Gastroesophageal sphincter (tissue), 4 donors: ENCODE measurements around the gene TWIST2. TPM values are rescaled to one million over a fixed set of nuclear protein-coding genes. Genes with fewer than 3 reads are reported as not detected.

ENCODE experiments used
- ATAC-seq: fragments of 150-250 bp; one replicate; pipeline ENCODE4 v1.9.1; 2016; ENCODE audit warnings: mild to moderate bottlenecking, moderate library complexity
- H3K27ac ChIP-seq, 4 donors: fragments of 200-600 bp; sonication (generic) in 3 of 4; 1 replicate in 3 of 4; 2 replicates in 1 of 4; pipeline ENCODE4 v1.5.1; 2016 to 2019
- H3K27me3 ChIP-seq: fragments of 200-600 bp; sonication (generic); one replicate; pipeline ENCODE4 v1.5.1; 2019
- H3K36me3 ChIP-seq, 2 donors: fragments of 200-600 bp; sonication (generic); one replicate each; pipeline ENCODE4 v1.5.1; 2019; ENCODE audit warnings: control low read depth in 1 of 2
- H3K4me1 ChIP-seq, 3 donors: fragments of 200-600 bp; sonication (generic); 1 replicate in 2 of 3; 2 replicates in 1 of 3; pipeline ENCODE4 v1.5.1; 2016 to 2019; ENCODE audit warnings: control low read depth in 2 of 3
- H3K4me3 ChIP-seq, 2 donors: fragments of 200-600 bp; sonication (generic); one replicate each; pipeline ENCODE4 v1.5.1; 2019; ENCODE audit warnings: mild to moderate bottlenecking in 1 of 2, moderate library complexity in 1 of 2
- H3K9me3 ChIP-seq, 3 donors: fragments of 200-600 bp; sonication (generic); one replicate each; pipeline ENCODE4 v1.5.1; 2017 to 2019; ENCODE audit warnings: control low read depth in 2 of 3
- EP300 ChIP-seq: sonication (generic); formaldehyde crosslinking; IDR thresholded peaks from one replicate; pipeline ENCODE4 v1.6.1; 2017; ENCODE audit warnings: antibody characterized with exemption, mild to moderate bottlenecking
- POLR2A ChIP-seq, 2 donors: fragments of 450-650 bp; IDR thresholded peaks; one replicate each; pipeline ENCODE4 v1.6.1; 2017; ENCODE audit warnings: antibody characterized with exemption in 2 of 2, mild to moderate bottlenecking in 2 of 2, moderate library complexity in 1 of 2
- POLR2AphosphoS5 ChIP-seq: sonication (generic); formaldehyde crosslinking; IDR thresholded peaks from one replicate; pipeline ENCODE4 v1.6.1; 2017; ENCODE audit warnings: antibody characterized with exemption
- WGBS, 2 donors: methylation state at CpG; one replicate each; pipeline ENCODE4 v1.1.5; 2018; ENCODE audit warnings: low coverage in 1 of 2; 5-methylcytosine and 5-hydroxymethylcytosine counted together
- total RNA-seq, 4 donors: library from RNA; depleted of rRNA; stranded (reverse); fragments of >200 nt; gene quantifications; one replicate each; pipeline ENCODE4 v1.1.0, GENCODE V29; 2016
- TF ChIP-seq, protein P1 (sequence below), 4 experiments: fragments of 200-600 bp in 2 of 4; fragments of 450-650 bp in 2 of 4; sonication (generic) in 1 of 4; IDR thresholded peaks; one replicate each; pipeline ENCODE4 v1.5.1; 2017 to 2019; ENCODE audit warnings: antibody characterized with exemption in 4 of 4, mild to moderate bottlenecking in 2 of 4, moderate library complexity in 2 of 4

Gene TWIST2
- total RNA-seq, 4 donors from 2014 or later = 17.7 to 69.6 (median 45.2) TPM

DNA sequence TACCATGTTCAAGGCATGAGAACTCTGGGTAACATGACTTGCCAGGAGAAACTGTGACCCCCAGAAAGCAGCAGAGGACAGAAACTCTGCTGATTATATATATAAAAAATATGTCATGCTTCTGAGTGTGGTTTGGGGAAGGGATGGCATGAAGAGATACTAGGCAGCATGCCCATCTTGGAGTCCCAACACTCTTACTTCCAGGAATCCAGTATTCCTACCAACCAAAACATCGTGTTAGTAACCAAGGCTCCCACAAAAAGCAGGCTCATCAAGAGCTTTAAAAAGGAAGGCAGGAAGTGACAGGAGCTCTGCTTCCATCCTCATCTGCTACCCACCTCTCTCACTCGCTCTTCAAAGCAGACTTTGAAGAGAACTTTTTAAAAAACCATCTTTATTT lies 31.6 kb upstream of the TWIST2 start:
- 48 to 83% methylated on average over 1 to 2 of the region's 2 CpGs for WGBS, 2 donors
- ATAC-seq = no peak
- no peaks in the 10 kb centered on the region for H3K9me3 ChIP-seq
- no peak overlapping the region for H3K27ac ChIP-seq
- H3K36me3 ChIP-seq = no peaks in the 10 kb centered on the region
- TF ChIP-seq EP300 (no peak), POLR2A (IDR thresholded peaks at IDR 0.05) (no peak), POLR2AphosphoS5 (no peak)
- TF ChIP-seq, protein P1, sequence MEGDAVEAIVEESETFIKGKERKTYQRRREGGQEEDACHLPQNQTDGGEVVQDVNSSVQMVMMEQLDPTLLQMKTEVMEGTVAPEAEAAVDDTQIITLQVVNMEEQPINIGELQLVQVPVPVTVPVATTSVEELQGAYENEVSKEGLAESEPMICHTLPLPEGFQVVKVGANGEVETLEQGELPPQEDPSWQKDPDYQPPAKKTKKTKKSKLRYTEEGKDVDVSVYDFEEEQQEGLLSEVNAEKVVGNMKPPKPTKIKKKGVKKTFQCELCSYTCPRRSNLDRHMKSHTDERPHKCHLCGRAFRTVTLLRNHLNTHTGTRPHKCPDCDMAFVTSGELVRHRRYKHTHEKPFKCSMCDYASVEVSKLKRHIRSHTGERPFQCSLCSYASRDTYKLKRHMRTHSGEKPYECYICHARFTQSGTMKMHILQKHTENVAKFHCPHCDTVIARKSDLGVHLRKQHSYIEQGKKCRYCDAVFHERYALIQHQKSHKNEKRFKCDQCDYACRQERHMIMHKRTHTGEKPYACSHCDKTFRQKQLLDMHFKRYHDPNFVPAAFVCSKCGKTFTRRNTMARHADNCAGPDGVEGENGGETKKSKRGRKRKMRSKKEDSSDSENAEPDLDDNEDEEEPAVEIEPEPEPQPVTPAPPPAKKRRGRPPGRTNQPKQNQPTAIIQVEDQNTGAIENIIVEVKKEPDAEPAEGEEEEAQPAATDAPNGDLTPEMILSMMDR (IDR thresholded peaks at IDR 0.05) = no peak
- H3K27me3 ChIP-seq = peaks cover 53% of the 10 kb centered on the region
- H3K4me1 ChIP-seq = no peaks in the 10 kb centered on the region
- no peak overlapping the region for H3K4me3 ChIP-seq

DNA sequence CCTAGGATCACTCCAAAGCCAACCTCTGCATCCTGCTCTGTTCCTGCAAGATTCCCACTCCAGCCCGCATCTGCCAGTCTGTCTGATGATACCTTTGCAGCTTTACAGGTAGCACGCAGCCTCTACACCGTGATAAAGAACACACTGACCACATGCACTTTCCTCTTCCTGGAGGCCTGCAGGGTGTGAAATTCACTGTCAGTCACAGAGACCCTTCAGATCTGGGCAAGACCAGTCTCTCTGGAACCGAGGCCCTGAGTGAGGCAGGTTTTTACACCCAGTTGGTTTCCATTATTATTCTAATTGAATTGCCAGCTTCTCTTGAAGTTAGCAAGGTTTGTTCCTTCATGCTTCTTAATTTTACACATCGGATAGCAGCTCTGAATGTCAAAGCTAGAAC lies 30.5 kb upstream of the TWIST2 start:
- H3K27ac ChIP-seq = no peak overlapping the region
- ATAC-seq = no peak
- H3K4me1 ChIP-seq = no peaks in the 10 kb centered on the region
- no peaks in the 10 kb centered on the region for H3K9me3 ChIP-seq
- H3K36me3 ChIP-seq = no peaks in the 10 kb centered on the region
- peaks cover 53% of the 10 kb centered on the region for H3K27me3 ChIP-seq
- H3K4me3 ChIP-seq = no peak overlapping the region
- WGBS, 2 donors = 27 to 67% methylated on average over 2 of the region's 5 CpGs
- TF ChIP-seq POLR2A (IDR thresholded peaks at IDR 0.05) = no peak
- TF ChIP-seq EP300 = no peak
- TF ChIP-seq POLR2AphosphoS5 = no peak
- TF ChIP-seq, protein P1 (IDR thresholded peaks at IDR 0.05) = no peak

DNA sequence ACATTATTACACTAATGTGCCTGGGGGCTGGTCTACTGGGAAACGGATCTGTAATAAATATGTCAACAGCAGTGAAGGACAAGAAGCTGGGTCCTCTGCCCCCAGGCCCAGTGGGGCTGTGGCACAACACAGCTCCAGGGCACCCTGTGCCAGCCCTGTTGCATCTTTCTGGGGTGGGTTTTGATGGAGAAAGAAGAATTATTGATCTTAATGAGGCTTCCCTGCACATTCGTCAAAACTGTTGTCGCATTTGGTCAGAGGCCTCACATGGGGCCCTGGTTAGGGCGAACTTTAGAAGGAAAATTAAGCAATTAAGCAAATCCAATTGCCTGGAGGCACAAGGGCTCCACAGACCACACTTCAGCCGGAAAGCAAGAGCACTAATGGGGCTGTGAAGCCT lies 30.0 kb upstream of the TWIST2 start:
- TF ChIP-seq POLR2AphosphoS5 (no peak), EP300 (no peak), POLR2A (IDR thresholded peaks at IDR 0.05) (no peak)
- TF ChIP-seq, protein P1 (IDR thresholded peaks at IDR 0.05) = no peak
- ATAC-seq = no peak
- 78 to 80% methylated on average over 2 to 5 of the region's 5 CpGs for WGBS, 2 donors
- Histone ChIP-seq H3K9me3 (no peaks in the 10 kb centered on the region), H3K4me1 (no peaks in the 10 kb centered on the region), H3K27me3 (peaks cover 53% of the 10 kb centered on the region), H3K27ac (no peak overlapping the region), H3K4me3 (no peak overlapping the region), H3K36me3 (no peaks in the 10 kb centered on the region)

DNA sequence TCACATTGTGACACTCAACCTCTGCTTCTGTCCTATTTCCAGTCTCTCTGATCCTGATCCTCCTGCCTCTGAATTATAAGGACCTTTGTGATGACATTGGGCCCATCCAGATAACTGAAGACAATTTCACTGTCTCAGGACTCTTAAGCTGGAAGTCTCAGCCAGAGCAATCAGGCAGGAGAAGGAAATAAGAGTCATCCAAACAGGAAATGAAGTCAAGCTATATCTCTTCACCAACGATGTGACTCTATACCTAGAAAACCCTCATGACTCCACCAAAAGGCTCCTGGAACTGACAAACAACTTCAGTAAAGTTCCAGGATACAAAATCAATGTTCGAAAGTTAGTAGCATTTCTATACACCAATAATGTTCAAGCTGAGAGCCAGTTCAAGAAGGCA lies 29.3 kb upstream of the TWIST2 start:
- Histone ChIP-seq H3K27ac (no peak overlapping the region), H3K4me3 (no peak overlapping the region), H3K27me3 (peaks cover 53% of the 10 kb centered on the region), H3K9me3 (peaks cover 0 to 4% (median 0%) of the 10 kb centered on the region in 3 donors), H3K4me1 (no peaks in the 10 kb centered on the region), H3K36me3 (no peaks in the 10 kb centered on the region)
- TF ChIP-seq POLR2A (IDR thresholded peaks at IDR 0.05) (no peak), POLR2AphosphoS5 (no peak), EP300 (no peak)
- TF ChIP-seq, protein P1 (IDR thresholded peaks at IDR 0.05) = no peak
- ATAC-seq = no peak
- WGBS, 2 donors = 61 to 77% methylated on average over 2 of the region's 2 CpGs

DNA sequence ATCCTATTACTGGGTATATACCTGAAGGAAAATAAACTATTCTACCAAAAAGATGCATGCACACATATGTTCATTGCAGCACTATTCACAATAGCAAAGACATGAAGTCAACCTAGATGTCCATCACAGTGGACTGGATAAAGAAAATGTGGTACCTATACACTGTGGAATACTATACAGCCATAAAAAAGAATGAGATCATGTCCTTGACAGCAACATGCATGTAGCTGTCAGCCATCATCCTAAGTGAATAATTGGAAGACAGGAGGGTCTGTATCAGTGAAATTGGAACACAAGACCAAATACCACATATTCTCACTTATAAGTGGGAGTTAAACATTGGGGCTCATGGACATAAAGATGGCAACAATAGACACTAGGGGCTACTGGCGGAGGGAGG lies 27.7 kb upstream of the TWIST2 start:
- Histone ChIP-seq H3K36me3 (no peaks in the 10 kb centered on the region), H3K9me3 (peaks cover 0 to 20% (median 2%) of the 10 kb centered on the region in 3 donors), H3K4me1 (no peaks in the 10 kb centered on the region), H3K27me3 (peaks cover 40% of the 10 kb centered on the region), H3K4me3 (no peak overlapping the region), H3K27ac (no peak overlapping the region)
- TF ChIP-seq POLR2AphosphoS5 (no peak), POLR2A (IDR thresholded peaks at IDR 0.05) (no peak), EP300 (no peak)
- TF ChIP-seq, protein P1 (IDR thresholded peaks at IDR 0.05) = no peak
- ATAC-seq = no peak
- WGBS, 2 donors = 80 to 100% methylated on average over 1 of the region's 1 CpG
